VCaP (cell line): ENCODE data around the gene NRXN3.

Experiments used
- H3K27ac ChIP-seq: fragments of 450-650 bp; 2 replicates; pipeline ENCODE4 v1.5.1; 2017
- TF ChIP-seq, protein P1 (sequence below): fragments of 450-650 bp; conservative IDR thresholded peaks from 2 replicates; pipeline ENCODE4 v1.5.1; 2017; ENCODE audit warnings: mild to moderate bottlenecking, moderate library complexity

The NRXN3 gene

GRCh38 chr14:78763746-78764145 is 593.6 kb downstream of the NRXN3 start:
- TF ChIP-seq, protein P1, sequence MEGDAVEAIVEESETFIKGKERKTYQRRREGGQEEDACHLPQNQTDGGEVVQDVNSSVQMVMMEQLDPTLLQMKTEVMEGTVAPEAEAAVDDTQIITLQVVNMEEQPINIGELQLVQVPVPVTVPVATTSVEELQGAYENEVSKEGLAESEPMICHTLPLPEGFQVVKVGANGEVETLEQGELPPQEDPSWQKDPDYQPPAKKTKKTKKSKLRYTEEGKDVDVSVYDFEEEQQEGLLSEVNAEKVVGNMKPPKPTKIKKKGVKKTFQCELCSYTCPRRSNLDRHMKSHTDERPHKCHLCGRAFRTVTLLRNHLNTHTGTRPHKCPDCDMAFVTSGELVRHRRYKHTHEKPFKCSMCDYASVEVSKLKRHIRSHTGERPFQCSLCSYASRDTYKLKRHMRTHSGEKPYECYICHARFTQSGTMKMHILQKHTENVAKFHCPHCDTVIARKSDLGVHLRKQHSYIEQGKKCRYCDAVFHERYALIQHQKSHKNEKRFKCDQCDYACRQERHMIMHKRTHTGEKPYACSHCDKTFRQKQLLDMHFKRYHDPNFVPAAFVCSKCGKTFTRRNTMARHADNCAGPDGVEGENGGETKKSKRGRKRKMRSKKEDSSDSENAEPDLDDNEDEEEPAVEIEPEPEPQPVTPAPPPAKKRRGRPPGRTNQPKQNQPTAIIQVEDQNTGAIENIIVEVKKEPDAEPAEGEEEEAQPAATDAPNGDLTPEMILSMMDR: no peak
- no peak overlapping the region for H3K27ac ChIP-seq

- TF ChIP-seq, protein P1: no peak
- H3K27ac ChIP-seq: no peak overlapping the region
Observed at GRCh38 chr14:78764240-78764639, 594.1 kb downstream of the NRXN3 start.

DNA sequence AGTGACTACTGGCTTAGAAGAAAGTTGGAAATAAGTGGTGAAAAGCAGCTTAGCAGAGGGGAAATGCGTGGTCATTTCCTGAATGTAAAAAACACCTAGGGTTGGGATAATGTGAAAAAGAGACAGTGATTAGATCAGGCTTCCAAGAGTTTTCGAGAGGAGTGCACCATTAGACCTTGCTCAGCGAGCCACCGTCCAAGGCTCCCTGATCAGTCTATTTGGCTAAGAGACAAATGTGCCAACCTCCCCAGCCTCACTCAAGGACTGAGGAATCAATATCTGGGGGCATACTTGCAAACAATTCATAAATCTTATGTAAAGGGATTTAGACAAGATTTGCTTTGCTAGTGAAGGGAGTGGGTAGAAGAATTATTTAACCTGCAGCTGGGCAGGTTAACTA is 594.5 kb downstream of the NRXN3 start:
- TF ChIP-seq, protein P1: no peak
- H3K27ac ChIP-seq: no peak overlapping the region

DNA sequence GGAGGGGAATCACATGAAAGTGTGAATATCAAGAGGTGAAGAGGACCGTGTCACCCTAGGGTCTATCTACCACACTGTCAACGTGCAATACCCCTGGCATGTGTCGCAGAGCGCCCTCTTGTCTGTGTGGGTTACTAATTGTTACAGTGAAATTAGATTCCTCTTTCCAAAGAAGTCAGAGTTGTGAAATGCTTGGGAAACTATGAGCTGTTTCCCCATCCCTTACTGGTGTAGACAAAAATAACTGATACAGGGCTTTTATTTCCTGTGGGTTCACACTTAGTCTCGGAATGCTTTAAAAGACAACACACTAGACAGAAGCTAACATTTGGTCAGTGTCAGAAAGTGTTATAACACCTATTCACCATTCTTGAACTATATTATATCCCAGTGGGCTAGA is 597.3 kb downstream of the NRXN3 start:
- TF ChIP-seq, protein P1: no peak
- peak overlapping the region; percentile 49 for H3K27ac ChIP-seq

DNA sequence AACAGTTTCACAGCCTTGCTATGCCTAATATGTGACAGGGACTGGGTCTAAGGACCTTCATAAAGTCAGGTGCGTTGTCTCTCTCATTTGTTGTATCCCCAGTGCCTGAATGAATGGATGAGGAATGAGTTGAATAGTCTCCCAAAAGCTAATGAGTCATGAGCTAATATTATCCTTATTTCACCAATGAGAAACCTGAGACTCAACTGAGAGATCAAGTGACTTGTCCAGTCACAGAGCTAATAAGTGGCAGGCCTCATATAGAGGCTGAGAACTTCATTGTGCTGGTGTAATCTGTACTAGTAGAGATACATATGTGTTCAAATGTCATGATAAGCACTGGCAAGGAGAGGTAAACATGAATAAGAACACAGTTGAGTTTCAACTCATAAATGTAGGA is 612.4 kb downstream of the NRXN3 start:
- no peak overlapping the region for H3K27ac ChIP-seq
- TF ChIP-seq, protein P1: no peak

GRCh38 chr14:78785265-78785664 is 615.1 kb downstream of the NRXN3 start:
- TF ChIP-seq, protein P1: no peak
- peak overlapping the region; percentile 21; the same call in 1 of the 2 replicates for H3K27ac ChIP-seq

- H3K27ac ChIP-seq: no peak overlapping the region
Observed at GRCh38 chr14:78788467-78789360, 618.5 kb downstream of the NRXN3 start.

More at GRCh38 chr14:78788467-78789360, 618.5 kb downstream of the NRXN3 start:
- TF ChIP-seq, protein P1: no peak
